Astrocyte (in vitro differentiated cells and primary cell): ENCODE results near the gene FRMD3. TPM values are rescaled to one million over a fixed set of nuclear protein-coding genes. Genes with fewer than 3 reads are reported as not detected.

ENCODE experiments used
- DNase-seq: peaks from one replicate; pipeline ENCODE4 v3.0.0-alpha.2; 2010; ENCODE audit warnings: low read depth
- FAIRE-seq: peaks from 2 replicates; lab custom pipeline; 2011; peaks lifted over from hg19 to GRCh38; lab: Jason Lieb, UNC
- H2AFZ ChIP-seq: 2 replicates; pipeline ENCODE4 v1.6.0; 2012; ENCODE audit warnings: low read depth, low read length, inconsistent platforms
- H3K27ac ChIP-seq: 2 replicates; pipeline ENCODE4 v1.5.1; 2011; ENCODE audit warnings: low read depth, low read length, inconsistent platforms
- H3K27me3 ChIP-seq: 2 replicates; pipeline ENCODE4 v1.6.0; 2011; ENCODE audit warnings: low read length, inconsistent platforms; ENCODE audit not compliant: insufficient read depth
- H3K36me3 ChIP-seq: 2 replicates; pipeline ENCODE4 v1.5.1; 2011; ENCODE audit warnings: low read length, inconsistent platforms; ENCODE audit not compliant: insufficient read depth
- H3K4me1 ChIP-seq: 2 replicates; pipeline ENCODE4 v1.5.1; 2011; ENCODE audit warnings: low read length, inconsistent platforms; ENCODE audit not compliant: insufficient read depth
- H3K4me2 ChIP-seq: 2 replicates; pipeline ENCODE4 v1.6.0; 2012; ENCODE audit warnings: low read length, inconsistent platforms
- H3K4me3 ChIP-seq: 2 replicates; pipeline ENCODE4 v1.5.1; 2011; ENCODE audit warnings: low read depth, mild to moderate bottlenecking, low read length, inconsistent platforms; ENCODE audit not compliant: insufficient read depth
- H3K79me2 ChIP-seq: 2 replicates; pipeline ENCODE4 v1.6.0; 2012; ENCODE audit warnings: mild to moderate bottlenecking, low read length, inconsistent platforms; ENCODE audit not compliant: insufficient read depth
- H3K9ac ChIP-seq: 2 replicates; pipeline ENCODE4 v1.6.0; 2012; ENCODE audit warnings: mild to moderate bottlenecking, low read length, inconsistent platforms
- H3K9me3 ChIP-seq: 2 replicates; pipeline ENCODE4 v1.5.1; 2012; ENCODE audit warnings: low read depth, mild to moderate bottlenecking, low read length, inconsistent platforms; ENCODE audit not compliant: insufficient read depth
- H4K20me1 ChIP-seq: 2 replicates; pipeline ENCODE4 v1.6.0; 2012; ENCODE audit warnings: low read length, inconsistent platforms; ENCODE audit not compliant: insufficient read depth
- H3K27ac Mint-ChIP-seq: one replicate; pipeline ENCODE4 v1.8.0; 2021; ENCODE audit warnings: mild to moderate bottlenecking, mixed read lengths; ENCODE audit not compliant: unreplicated experiment
- H3K27me3 Mint-ChIP-seq: one replicate; pipeline ENCODE4 v1.8.0; 2021; ENCODE audit warnings: low read depth, mixed read lengths; ENCODE audit not compliant: unreplicated experiment
- H3K36me3 Mint-ChIP-seq: one replicate; pipeline ENCODE4 v1.8.0; 2021; ENCODE audit warnings: low read depth, mixed read lengths; ENCODE audit not compliant: unreplicated experiment
- H3K4me1 Mint-ChIP-seq: one replicate; pipeline ENCODE4 v1.8.0; 2021; ENCODE audit warnings: low read depth, mixed read lengths; ENCODE audit not compliant: unreplicated experiment
- H3K4me3 Mint-ChIP-seq: one replicate; pipeline ENCODE4 v1.8.0; 2021; ENCODE audit warnings: mild to moderate bottlenecking, moderate library complexity, mixed read lengths; ENCODE audit not compliant: unreplicated experiment
- H3K9me3 Mint-ChIP-seq: one replicate; pipeline ENCODE4 v1.8.0; 2021; ENCODE audit warnings: mild to moderate bottlenecking, mixed read lengths; ENCODE audit not compliant: unreplicated experiment
- CTCF ChIP-seq: IDR thresholded peaks from 2 replicates; pipeline ENCODE4 v1.5.1; 2011; ENCODE audit warnings: low read depth, mild to moderate bottlenecking, inconsistent platforms, low read length, moderate library complexity; ENCODE audit not compliant: insufficient read depth
- EZH2 ChIP-seq: IDR thresholded peaks from 2 replicates; pipeline ENCODE4 v1.6.1; 2012; ENCODE audit warnings: mild to moderate bottlenecking, low read length, inconsistent platforms; ENCODE audit not compliant: insufficient read depth
- total RNA-seq: library from RNA; stranded (reverse); gene quantifications from 2 replicates; pipeline ENCODE4 v1.2.1, GENCODE V29; 2021

Gene FRMD3
- total RNA-seq, 1 donor from 2014 or later: 0.39 TPM

GRCh38 chr9:83572524-83572923 is 34.3 kb upstream of the FRMD3 start:
- no peak for FAIRE-seq
- peak; percentile 59 for DNase-seq
- H2AFZ ChIP-seq: no peak overlapping the region
- Mint-ChIP-seq H3K27me3 (no peaks in the 10 kb centered on the region), H3K36me3 (no peaks in the 10 kb centered on the region), H3K4me3 (no peak overlapping the region), H3K27ac (no peak overlapping the region), H3K9me3 (no peaks in the 10 kb centered on the region), H3K4me1 (no peaks in the 10 kb centered on the region)
- H4K20me1 ChIP-seq: no peaks in the 10 kb centered on the region
- H3K36me3 ChIP-seq: no peaks in the 10 kb centered on the region
- H3K79me2 ChIP-seq: no peaks in the 10 kb centered on the region
- H3K9me3 ChIP-seq: no peaks in the 10 kb centered on the region
- no peak overlapping the region for H3K4me3 ChIP-seq
- no peak overlapping the region for H3K9ac ChIP-seq
- TF ChIP-seq CTCF (no peak), EZH2 (no peak)
- no peaks in the 10 kb centered on the region for H3K4me1 ChIP-seq
- H3K27me3 ChIP-seq: no peaks in the 10 kb centered on the region
- H3K27ac ChIP-seq: no peak overlapping the region
- H3K4me2 ChIP-seq: peak overlapping the region; percentile 55

- no peaks in the 10 kb centered on the region for H3K9me3 ChIP-seq
- Mint-ChIP-seq H3K27ac (no peak overlapping the region), H3K36me3 (peaks cover 2% of the 10 kb centered on the region), H3K4me3 (no peak overlapping the region), H3K9me3 (no peaks in the 10 kb centered on the region), H3K27me3 (no peaks in the 10 kb centered on the region), H3K4me1 (no peaks in the 10 kb centered on the region)
- H3K27me3 ChIP-seq: no peaks in the 10 kb centered on the region
- TF ChIP-seq CTCF (no peak), EZH2 (no peak)
- no peak overlapping the region for H3K9ac ChIP-seq
- H3K36me3 ChIP-seq: no peaks in the 10 kb centered on the region
- DNase-seq (no peak), FAIRE-seq (no peak)
- H3K4me2 ChIP-seq: no peak overlapping the region
- no peak overlapping the region for H3K4me3 ChIP-seq
- H2AFZ ChIP-seq: no peak overlapping the region
- no peaks in the 10 kb centered on the region for H4K20me1 ChIP-seq
- no peaks in the 10 kb centered on the region for H3K79me2 ChIP-seq
- no peak overlapping the region for H3K27ac ChIP-seq
- no peaks in the 10 kb centered on the region for H3K4me1 ChIP-seq
Observed at GRCh38 chr9:83570359-83570758, 32.2 kb upstream of the FRMD3 start.

- H3K79me2 ChIP-seq: no peaks in the 10 kb centered on the region
- no peaks in the 10 kb centered on the region for H4K20me1 ChIP-seq
- H3K9me3 Mint-ChIP-seq: no peaks in the 10 kb centered on the region
- H2AFZ ChIP-seq: no peak overlapping the region
- H3K27ac ChIP-seq: no peak overlapping the region
- no peaks in the 10 kb centered on the region for H3K4me1 Mint-ChIP-seq
- TF ChIP-seq EZH2 (no peak), CTCF (no peak)
- peaks cover 2% of the 10 kb centered on the region for H3K36me3 Mint-ChIP-seq
- no peaks in the 10 kb centered on the region for H3K27me3 ChIP-seq
- no peak for DNase-seq
- no peak overlapping the region for H3K27ac Mint-ChIP-seq
- H3K4me3 Mint-ChIP-seq: no peak overlapping the region
- H3K27me3 Mint-ChIP-seq: no peaks in the 10 kb centered on the region
- H3K4me1 ChIP-seq: no peaks in the 10 kb centered on the region
- no peak overlapping the region for H3K4me3 ChIP-seq
- H3K36me3 ChIP-seq: no peaks in the 10 kb centered on the region
- H3K9ac ChIP-seq: no peak overlapping the region
- FAIRE-seq: no peak
- H3K9me3 ChIP-seq: no peaks in the 10 kb centered on the region
- H3K4me2 ChIP-seq: no peak overlapping the region
Observed at GRCh38 chr9:83569326-83569725, 31.1 kb upstream of the FRMD3 start.
